ENCODE data around the gene HPSE2.

HPSE2 gene

GRCh38 chr10:98831391-98831790, 404.3 kb downstream of the HPSE2 start:
- no peak for DNase-seq

GRCh38 chr10:98825741-98826140, 409.9 kb downstream of the HPSE2 start:
- no peak for DNase-seq

GRCh38 chr10:98817396-98817795, 418.3 kb downstream of the HPSE2 start:
- DNase-seq: no peak

- DNase-seq: no peak
These were observed 420.4 kb downstream of the HPSE2 start for GRCh38 chr10:98815039-98815885.

- no peak for DNase-seq
These were observed 421.2 kb downstream of the HPSE2 start for GRCh38 chr10:98814470-98814869.

- DNase-seq: no peak
These were observed 427.3 kb downstream of the HPSE2 start for GRCh38 chr10:98808282-98808892.

GRCh38 chr10:98800263-98800662, 435.4 kb downstream of the HPSE2 start:
- no peak for DNase-seq

GRCh38 chr10:98795467-98795866, 440.2 kb downstream of the HPSE2 start:
- DNase-seq: no peak

- no peak for DNase-seq
These were observed 444.8 kb downstream of the HPSE2 start for GRCh38 chr10:98790817-98791216.

- no peak for DNase-seq
These were observed 457.3 kb downstream of the HPSE2 start for GRCh38 chr10:98778277-98778759.

GRCh38 chr10:98758463-98758862, 477.2 kb downstream of the HPSE2 start:
- DNase-seq: no peak

GRCh38 chr10:98748298-98748697, 487.4 kb downstream of the HPSE2 start:
- no peak for DNase-seq

GRCh38 chr10:98745645-98746044, 490.0 kb downstream of the HPSE2 start:
- DNase-seq: no peak

- no peak for DNase-seq
These were observed 515.1 kb downstream of the HPSE2 start for GRCh38 chr10:98720551-98720950.

GRCh38 chr10:98713586-98713985, 522.1 kb downstream of the HPSE2 start:
- no peak for DNase-seq

- DNase-seq: no peak
These were observed 539.1 kb downstream of the HPSE2 start for GRCh38 chr10:98696516-98696915.

GRCh38 chr10:98694883-98695282, 540.8 kb downstream of the HPSE2 start:
- no peak for DNase-seq

GRCh38 chr10:98694014-98694413, 541.6 kb downstream of the HPSE2 start:
- DNase-seq: no peak

GRCh38 chr10:98687685-98688084, 548.0 kb downstream of the HPSE2 start:
- no peak for DNase-seq

- DNase-seq: no peak
These were observed 551.4 kb downstream of the HPSE2 start for GRCh38 chr10:98684019-98684899.

GRCh38 chr10:98676895-98677294, 558.8 kb downstream of the HPSE2 start:
- DNase-seq: no peak

- no peak for DNase-seq
These were observed 559.8 kb downstream of the HPSE2 start for GRCh38 chr10:98675902-98676301.

GRCh38 chr10:98673171-98673782, 562.4 kb downstream of the HPSE2 start:
- DNase-seq: no peak

Measured in activated CD4-positive, alpha-beta T cell treated with anti-CD3 and anti-CD28 coated beads for 1 hour (primary cell).